GM19324 (cell line): Measurements from ENCODE around the gene PROX2.

Experiments
- ATAC-seq: cut with Tn5 transposase; IDR thresholded peaks from one replicate; pipeline ENCODE4 v1.9.1; 2021; ENCODE audit warnings: mild to moderate bottlenecking, moderate library complexity; ENCODE audit not compliant: unreplicated experiment, low FRiP score

The PROX2 gene

DNA sequence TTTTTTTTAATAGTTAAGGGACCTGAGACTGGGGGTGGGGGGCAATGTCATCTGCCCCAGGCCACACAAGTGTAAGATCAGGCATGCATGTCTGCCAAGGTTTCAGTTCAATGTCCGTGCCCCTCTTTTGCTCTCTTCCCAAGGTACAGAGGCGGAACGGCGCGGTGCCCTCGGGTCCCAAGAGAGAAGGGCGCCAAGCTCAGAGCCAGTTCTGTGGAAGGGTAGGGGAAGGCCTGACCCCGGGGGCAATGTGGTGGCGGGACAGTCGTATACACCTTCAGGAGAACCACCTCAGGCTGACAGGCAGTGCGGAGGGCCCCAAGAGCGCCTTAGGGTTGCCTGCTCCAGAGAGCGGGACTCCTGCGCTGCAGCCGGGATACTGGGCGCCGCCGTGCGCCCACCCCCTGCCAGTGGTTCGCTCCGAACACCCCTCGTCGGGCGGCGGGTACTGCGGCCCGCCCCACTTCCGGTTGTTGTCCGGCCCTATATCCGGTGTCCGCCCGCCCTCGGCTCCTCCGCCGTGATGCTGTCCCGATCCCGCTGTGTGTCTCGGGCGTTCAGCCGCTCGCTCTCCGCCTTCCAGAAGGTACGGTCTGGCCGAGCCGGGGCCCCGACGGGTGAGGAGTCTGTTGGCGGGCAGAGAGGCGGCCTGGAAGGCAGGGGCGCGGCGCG lies 5.6 kb upstream of the PROX2 start, which contains the start of gene DLST:
TSS of gene DLST (plus strand) at position 486 of the 672 bp plus-strand sequence. CDS start at position 524, 38 bp downstream.
- peak; percentile 92 for ATAC-seq

DNA sequence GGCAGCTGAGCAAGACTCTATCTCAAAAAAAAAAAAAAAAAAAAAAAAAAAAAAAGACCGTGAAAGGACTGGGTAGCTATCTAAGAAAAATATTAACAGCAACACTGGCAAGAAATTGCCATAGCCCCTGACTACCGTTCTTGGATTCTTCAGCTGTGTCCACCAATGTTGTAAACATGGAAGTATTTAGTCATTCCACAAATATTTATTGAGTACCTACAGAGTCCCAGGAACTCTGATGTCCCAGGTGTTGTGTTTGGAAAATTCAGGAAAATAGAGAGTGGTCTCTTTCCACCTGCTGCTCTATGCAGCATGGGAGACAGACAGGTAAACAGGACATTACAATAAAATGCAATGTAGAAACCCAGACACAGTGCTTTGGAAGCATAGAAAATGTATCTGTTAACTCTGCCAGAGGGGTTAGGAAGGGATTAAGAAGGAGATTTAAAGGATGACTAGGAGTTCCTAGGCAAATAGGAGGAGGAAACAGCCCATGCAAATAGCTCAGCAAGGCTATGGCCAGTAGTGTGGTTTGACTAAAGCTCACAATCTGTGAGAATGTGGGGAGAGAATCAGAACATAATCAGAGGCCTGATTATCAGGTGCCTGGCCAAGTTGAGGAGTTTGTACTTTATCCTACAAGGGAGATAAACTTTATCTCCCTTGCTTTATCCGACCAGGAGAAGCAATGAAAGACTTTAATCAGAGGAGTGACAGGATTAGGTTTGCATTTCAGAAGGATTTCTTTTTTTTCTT lies 3.7 kb upstream of the PROX2 start:
- ATAC-seq, result no peak

DNA sequence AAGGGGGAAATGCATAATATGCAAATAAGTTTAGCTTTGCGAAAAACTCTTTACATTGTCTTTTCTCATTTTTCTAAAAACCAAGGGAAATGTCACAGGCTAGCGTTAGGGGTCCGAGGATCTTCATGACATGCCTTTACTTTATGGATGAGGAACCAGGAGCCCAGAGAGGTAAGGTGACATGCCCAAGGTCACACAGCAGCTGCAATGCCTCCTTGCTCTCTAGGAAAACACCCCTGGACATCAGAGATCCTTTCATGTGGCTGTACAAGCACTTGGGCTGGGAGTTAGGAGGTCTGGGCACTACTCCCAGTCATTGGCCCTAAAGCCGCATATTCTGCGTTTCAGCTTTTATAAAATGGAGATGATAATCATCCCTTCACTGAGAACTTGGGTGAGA lies 741 bp downstream of the PROX2 start:
- no peak for ATAC-seq

DNA sequence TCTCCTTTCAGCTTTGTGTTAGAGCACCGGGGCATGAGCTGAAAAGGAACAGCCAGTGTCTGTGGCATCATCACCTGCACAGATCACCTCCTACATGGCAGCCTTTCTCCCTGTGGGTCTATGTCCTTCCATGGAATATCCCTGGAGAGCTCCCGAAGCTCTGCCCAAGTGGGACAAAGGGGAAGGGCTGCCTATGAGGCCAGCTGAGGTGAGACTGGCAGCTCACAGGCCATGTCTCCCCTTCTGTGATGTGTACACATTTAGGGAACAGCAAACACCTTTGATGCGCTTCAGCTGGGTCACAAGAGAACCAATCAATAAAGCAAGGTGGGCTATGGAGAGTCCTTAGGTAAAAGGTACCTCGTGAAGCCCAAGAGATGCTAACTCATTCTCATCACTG lies 4.1 kb downstream of the PROX2 start:
- ATAC-seq, result no peak

DNA sequence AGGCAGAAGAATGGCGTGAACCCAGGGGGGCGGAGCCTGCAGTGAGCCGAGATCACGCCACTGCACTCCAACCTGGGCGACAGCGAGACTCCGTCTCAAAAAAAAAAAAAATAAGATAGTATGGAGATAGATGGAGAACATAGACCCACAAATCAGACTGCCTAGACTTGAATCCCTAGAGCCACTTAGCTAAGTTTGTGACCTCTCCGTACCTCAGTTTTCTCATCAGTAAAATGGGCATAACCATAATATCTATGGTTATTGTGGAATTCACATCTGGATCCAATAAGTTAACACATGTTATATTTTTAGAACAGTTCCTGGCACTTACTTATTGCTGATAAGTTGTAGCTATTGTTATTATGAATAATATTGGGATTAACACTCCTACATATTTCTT lies 7.2 kb downstream of the PROX2 start:
- ATAC-seq, result no peak

GRCh38 chr14:74867673-74868072 lies 8.3 kb downstream of the PROX2 start:
- ATAC-seq, result no peak

DNA sequence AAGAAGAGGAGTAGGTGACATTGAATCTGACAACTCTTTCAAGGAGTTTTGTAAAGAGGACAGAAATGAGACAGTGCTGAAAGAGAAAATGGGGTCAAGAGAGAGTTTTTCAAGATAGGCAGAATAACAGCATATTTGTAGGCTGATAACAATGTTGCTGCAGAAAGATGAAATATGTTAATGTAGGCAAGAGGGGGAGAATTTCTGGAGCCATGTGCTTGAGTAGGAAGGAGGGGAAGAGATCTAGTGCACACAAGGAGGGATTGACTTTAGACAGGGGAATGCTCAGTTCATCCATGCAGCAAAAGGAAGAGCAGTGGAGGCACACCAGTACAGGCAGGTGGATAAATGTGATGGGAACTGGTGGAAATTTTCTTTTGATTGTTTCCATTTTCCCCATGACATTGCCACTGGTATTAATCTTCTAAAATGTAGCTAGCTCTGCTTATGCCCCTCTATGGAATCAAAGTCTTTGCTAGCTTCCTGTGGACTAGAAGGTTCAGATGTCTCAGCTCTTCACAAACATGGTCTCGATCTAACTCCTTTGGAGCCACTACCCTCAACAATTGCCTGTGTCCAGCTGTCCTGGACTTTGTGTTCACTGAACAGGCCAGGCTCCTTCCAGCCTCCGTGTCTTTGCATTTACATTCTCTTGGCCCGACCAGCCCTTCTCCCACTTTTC lies 9.1 kb downstream of the PROX2 start:
- no peak for ATAC-seq

DNA sequence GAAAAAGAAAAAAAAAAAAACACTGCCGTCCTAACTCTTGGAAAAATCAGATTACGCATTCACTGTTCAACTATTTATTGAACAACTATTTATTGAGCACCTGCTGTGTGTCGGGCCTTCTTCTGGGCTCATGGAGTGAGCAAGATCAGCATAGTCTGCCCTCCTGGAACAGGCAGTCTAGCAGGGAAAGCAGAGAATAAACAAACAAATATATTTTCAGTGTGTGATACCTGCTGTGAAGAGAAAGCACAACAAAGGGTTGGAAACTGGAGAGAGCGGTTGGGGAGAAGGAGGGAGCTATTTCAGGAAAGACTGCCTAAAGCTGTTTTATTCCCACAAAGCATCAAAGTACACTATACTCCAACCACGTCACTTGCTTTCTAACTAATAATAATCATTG lies 10.8 kb downstream of the PROX2 start:
- ATAC-seq, result no peak

DNA sequence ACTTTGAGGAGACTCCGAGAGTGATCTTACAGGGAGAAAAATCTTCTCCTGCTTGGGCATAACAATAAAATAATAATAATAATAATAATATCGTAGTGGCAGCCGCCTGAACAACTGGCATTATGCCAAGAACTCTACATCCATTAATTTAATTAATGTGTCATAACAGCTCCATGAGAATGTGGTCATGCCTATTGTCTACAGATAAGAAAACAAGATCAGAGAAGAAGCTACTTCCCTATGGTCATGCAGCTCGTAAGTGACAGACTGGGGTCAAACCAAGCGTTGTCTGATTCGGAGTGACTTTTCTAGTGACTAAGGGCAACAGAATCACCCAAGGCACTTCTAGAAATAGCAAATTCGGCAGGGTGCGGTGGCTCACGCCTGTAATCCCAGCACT lies 11.7 kb downstream of the PROX2 start:
- ATAC-seq, result no peak

DNA sequence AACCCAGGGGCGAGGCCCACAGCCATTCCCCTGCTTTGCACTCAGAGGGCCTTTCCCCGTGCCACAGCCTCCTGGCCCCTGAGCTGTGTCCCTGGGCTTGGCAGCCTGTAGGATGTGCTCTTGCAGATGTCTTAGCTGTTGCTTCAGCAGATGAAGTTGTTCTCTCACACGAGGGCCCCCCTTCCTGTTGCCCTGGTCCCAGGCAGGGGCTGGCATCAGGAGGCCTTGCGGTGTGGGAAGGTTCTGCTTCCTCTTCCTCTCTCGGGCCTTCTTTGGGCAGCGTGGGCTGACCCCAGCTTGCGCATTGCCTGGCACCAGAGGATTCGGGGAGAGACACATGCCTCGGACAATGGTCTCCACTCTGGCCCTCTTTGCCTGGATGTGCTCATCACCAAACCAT lies 12.7 kb downstream of the PROX2 start:
- no peak for ATAC-seq

GRCh38 chr14:74861734-74862090 lies 14.2 kb downstream of the PROX2 start:
- ATAC-seq, result no peak

DNA sequence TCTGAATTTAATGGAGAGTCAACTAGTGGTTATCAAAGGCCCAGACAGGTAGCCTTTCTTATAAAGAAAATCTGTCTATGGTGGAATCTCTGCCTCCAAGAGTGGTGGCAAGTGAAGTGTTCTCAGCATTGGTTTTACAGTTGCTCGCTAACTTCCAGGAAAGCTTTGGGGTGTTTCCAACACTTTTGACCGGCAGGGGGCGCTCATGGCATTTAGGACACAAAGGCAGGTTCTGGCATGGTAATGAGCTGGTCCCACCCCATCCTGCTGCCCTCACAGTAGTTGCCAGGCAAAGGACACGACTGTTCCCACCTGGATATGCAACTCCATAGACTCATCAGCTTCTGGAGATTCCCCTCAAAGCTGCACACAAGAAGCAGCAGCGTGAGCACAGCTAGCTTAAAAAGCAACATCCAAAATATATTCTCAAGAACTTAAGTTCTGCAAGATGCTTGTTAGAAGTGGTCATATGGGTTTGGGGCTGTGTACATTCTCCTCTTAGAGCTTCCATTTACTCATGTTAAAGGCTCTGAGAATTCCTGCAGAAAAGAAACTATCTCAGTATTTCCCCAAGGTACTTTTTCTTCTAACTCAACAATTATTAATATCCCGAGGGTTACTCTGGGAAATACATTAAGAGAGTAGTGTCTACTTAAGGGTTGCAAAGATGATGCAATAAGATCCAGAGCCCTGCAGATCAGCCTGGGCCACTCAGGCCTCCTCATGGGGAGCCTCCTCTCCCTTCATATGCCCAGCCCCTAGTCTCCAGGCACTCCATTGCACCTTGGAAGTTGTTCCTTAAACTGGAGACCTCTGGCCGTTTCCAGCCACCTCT lies 14.8 kb downstream of the PROX2 start:
- ATAC-seq, result no peak

- ATAC-seq, result no peak
These were observed 16.0 kb downstream of the PROX2 start for GRCh38 chr14:74859757-74860552.

DNA sequence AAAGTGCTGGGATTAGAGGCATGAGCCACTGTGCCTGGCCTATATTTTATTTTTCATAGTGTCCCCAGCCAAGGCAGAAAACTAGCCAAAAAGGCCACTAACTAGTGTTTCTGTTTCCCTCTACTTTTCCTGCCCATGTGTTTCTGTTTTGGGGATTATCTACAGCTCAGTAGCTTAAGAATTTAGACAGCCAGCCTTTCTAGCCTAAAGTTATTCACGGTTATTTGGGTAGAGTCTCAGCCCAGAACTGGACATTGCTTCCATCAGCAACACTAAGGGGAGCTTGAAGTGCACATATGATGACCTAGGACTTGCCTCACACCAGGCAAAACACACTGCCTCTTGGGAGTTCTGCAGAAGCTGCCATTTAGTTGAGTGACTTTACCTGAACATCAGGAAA lies 17.9 kb downstream of the PROX2 start:
- ATAC-seq, result no peak

GRCh38 chr14:74856366-74856765 lies 19.6 kb downstream of the PROX2 start:
- no peak for ATAC-seq

GRCh38 chr14:74855945-74856344 lies 20.0 kb downstream of the PROX2 start:
- ATAC-seq, result no peak

DNA sequence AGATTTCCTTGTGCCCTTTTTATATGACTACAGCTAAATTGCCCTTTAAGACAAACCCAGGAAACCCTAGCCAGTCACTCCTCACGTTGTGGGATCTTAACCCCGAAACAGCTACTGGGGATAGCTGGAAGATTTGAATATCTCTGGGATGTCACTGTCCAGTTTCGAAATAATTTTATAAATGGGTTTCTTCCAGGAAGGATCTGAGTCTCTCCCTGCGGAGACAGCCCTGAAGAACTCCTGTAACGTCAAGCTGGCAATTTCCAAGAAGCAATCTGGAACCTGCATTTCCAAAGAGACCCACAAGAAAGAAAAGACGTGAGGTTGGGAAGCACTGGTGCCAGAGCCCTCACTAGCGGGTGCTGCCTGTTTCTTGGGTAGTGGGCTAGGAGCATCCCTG lies 20.9 kb downstream of the PROX2 start:
- no peak for ATAC-seq

DNA sequence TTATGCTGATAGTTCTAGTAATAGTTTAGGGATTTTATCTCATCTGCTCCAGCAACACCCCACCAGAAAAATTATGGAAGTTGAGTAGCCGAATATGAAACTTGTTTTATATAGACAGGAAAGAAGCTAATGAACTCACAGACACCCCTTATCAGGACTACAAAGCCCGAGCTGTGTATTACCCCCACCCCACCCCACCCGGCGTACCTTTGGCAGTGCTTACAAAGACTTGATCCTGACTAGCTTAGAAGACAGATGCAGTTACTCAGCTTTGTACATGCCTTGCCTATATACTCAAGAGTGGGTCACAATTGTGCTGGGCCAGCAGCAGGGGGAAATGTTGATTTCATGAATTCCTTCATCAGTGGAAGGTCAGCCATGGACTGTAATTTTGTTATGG lies 22.4 kb downstream of the PROX2 start:
- ATAC-seq, result no peak

GRCh38 chr14:74852922-74853530 lies 22.9 kb downstream of the PROX2 start:
- ATAC-seq, result no peak

DNA sequence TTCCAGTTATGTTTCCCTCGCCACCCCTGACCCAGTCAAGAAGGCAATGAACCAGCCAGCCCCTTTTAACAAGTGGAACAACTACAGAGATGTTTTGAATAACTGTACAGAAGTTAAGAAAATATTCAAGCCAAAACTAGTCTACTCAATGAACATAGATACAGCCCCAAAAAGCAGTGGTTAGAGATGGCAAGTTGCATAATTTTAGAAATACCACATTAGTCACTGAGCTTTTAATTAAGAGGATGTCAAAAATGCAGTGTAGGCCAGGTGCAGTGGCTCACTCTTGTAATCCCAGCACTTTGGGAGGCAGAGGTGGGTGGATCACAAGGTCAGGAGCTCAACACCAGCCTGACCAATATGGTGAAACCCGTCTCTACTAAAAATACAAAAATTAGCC lies 27.2 kb downstream of the PROX2 start:
- ATAC-seq, result no peak
